GM12892 (cell line): ENCODE results near the gene ASH1L.

Experiments
- POLR2A ChIP-seq: IDR thresholded peaks from 2 replicates; pipeline ENCODE4 v1.6.1; 2011; ENCODE audit warnings: low read depth, low read length, control low read depth
- POLR2AphosphoS5 ChIP-seq: IDR thresholded peaks from 2 replicates; pipeline ENCODE4 v1.6.1; 2011; ENCODE audit warnings: low read depth, low read length, control low read depth

GRCh38 chr1:155522069-155522468, 40.5 kb downstream of the ASH1L start:
- TF ChIP-seq POLR2A (no peak), POLR2AphosphoS5 (no peak)
